RPMI8226 (cell line): Measurements from ENCODE around the gene CLK3.
A peak's percentile ranks its signal among the peaks of the same experiment; 100 is the strongest.
"Not testable (repeated sequence)": the region's sequence is repeated elsewhere in the genome, so short reads cannot be mapped to it uniquely, and the experiment has no call there.

Experiments used
- DNase-seq: peaks from one replicate; pipeline ENCODE4 v3.0.0-alpha.2; 2015

CLK3 gene

DNA sequence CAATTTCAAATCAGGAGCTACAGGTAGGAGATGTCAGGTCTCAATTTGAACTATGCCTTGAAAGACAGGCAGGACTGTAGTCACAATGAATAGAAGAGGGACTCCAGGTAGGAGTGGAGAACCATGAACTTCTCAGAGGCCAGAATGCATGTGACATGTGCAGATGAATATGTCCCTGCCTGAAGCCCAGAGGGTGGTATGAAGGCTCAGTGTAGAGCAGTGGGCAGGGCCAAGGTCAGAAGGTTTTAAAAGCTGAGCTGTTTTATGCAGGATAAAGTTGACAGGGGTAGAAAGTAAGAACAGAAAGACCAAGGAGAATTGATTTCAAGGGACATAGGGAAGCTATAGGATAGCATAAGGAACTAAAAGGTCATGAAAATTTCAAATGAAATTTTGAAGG is 30.8 kb downstream of the CLK3 start:
- no peak for DNase-seq

GRCh38 chr15:74648051-74648842 is 32.6 kb downstream of the CLK3 start:
- no peak for DNase-seq

- no peak for DNase-seq
These were observed 35.7 kb downstream of the CLK3 start for GRCh38 chr15:74651242-74651741.

GRCh38 chr15:74653426-74654102 is 37.9 kb downstream of the CLK3 start:
- peak; percentile 28 for DNase-seq

DNA sequence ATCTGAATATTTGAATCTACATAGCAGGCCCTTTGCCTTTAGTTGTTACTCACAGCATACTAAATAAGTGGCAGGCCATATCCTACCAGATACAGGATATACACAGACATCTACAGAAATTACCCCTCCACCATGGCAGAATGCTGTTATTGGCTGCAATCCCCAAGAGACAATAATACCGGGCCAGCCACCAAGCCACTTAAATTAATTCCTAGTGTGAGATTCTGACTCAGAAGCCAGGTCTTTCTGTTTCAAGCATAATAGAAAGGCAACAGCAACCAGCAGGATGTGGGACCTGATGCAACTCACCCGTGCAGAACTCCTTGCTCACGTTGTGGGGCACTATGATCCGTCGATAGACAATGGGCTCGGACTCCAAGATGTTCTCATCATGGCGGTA is 39.8 kb downstream of the CLK3 start:
- DNase-seq, result no peak

DNA sequence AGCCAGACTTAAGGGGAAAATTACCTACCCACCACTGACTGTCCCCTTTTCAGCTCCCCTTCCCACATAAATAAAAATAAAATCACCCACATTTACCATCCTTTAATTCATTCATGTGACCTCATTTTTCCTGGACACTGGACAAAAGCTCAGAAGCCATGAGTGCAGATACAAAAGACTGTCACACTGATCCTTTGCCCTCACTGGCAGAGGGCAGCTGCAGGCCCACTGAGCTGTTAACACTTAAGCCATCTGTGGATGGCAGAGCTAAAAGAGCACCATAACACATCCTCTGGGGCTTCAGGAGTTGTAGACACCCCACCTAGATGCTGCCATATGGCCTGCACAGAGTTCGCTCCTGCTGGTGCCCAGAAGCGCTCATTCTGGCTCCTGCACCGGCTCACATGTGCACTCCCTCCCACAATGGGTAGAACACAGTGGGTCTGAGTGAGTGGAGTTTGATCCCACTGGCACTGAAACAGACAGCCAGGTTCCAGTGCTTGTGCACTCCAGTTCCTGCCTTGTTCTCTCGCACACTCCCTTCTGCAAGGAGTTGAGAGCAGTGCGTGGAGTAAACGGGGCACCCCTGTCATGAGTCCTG is 41.4 kb downstream of the CLK3 start:
- no peak for DNase-seq

- no peak for DNase-seq
These were observed 42.2 kb downstream of the CLK3 start for GRCh38 chr15:74657846-74658245.

DNA sequence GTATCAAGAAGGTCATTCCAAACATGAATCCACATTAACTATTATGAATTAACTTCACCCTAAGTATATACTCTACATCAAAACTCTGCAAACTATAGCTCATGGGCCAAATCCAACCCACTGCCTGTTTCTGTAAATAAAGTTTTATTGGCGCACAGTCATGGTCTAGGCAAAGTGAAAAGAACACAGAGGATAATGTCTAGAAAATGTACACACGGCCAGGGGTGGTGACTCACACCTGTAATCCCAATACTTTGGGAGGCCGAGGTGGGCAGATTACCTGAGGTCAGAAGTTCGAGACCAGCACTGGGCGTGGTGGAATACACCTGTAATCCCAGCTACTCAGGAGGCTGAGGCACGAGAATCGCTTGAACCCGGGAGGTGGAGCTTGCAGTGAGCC is 45.6 kb downstream of the CLK3 start:
- DNase-seq, result not testable (repeated sequence)

GRCh38 chr15:74662064-74662860 is 46.6 kb downstream of the CLK3 start:
- DNase-seq, result no peak

GRCh38 chr15:74663303-74664027 is 47.8 kb downstream of the CLK3 start:
- DNase-seq, result no peak

DNA sequence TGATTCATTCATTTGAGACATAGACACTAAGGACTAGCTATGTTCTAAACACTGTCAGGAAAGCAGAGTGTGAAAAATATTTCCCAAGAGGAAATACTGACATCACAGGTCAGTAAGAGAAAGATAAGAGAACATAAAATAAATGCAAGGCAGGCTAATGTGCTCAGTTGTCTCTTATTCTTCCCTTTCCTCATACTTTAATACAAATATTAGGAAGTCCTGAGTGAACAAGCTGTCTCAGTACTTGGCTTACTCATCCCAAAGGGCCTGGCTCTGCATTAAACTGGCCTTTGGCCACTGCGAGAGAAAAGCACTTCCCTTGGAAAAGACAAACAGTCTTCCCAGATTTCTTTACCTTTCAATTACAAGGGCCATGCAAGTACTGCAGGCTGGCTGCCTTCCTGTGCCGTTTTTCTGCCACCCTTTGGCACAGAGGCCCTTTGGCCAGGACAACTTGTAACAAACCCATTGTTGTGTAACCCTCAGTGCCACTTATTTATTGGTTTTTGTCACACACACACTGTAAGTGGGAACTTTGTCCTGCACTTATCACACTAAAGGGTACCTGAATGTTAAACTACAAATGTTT is 48.5 kb downstream of the CLK3 start:
- no peak for DNase-seq

DNA sequence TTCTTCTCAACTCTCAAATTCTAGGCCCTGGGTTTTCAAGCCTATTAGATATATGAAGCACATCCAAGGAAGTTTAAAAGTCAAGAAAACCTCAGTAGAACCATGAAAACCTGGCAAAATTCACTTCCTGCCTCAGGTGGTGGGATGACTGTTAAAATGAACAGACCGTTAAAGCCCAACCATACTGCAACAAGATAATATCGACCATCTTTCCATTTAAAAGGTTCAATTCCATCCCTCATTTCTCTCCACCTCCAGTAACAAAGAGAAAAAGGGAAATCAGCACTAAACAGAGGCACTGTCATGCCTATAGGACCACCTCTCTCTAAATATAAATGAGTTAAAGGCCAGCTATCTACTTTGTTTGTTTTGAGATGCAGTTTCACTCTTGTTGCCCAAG is 49.0 kb downstream of the CLK3 start:
- no peak for DNase-seq

DNA sequence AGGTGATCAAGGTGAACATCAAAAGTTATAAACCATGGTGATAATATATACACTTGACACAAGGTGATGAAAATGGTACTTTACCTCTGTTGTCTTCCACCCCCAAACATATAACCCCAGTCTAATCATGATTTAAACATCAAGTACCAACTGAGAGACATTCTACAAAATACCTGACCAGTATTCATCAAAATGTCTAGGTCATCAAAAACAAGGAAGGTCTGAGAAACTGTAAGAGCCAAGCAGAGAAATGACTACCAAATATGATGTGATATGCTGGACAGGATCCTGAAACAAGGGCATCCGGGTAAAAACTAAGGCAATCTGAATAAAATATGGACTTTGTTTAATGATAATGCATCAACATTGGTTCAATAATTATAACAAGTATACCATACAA is 52.3 kb downstream of the CLK3 start:
- DNase-seq, result no peak

- DNase-seq, result no peak
These were observed 54.0 kb downstream of the CLK3 start for GRCh38 chr15:74669627-74670026.

- no peak for DNase-seq
These were observed 58.5 kb downstream of the CLK3 start for GRCh38 chr15:74674161-74674560.

DNA sequence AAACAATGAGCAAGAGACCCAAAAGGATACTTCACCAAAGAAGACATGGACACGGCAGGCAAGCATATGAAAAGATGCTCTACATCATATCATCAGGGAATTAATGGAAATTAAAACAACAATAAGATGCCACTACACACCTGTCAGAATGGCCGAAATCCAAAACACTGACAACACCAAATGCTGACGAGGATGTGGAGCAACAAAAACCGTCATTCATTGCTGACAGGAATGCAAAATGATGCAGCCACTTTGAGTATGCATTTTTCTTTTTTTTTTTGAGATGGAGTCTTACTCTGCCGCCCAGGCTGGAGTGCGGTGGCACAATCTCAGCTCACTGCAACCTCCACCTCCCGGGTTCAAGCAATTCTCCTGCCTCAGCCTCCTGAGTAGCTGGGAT is 61.2 kb downstream of the CLK3 start:
- no peak for DNase-seq
